Prostate gland (tissue), 2 donors: ENCODE measurements around the gene MPP2.

Experiments used
- POLR2A ChIP-seq: fragments of 450-650 bp; IDR thresholded peaks from one replicate; pipeline ENCODE4 v1.6.1; 2016; ENCODE audit warnings: antibody characterized with exemption, mild to moderate bottlenecking
- TF ChIP-seq, protein P1 (sequence below), 4 experiments: fragments of 200-600 bp in 2 of 4; fragments of 450-650 bp in 2 of 4; sonication (generic) in 2 of 4; IDR thresholded peaks; 1 replicate in 3 of 4; 2 replicates in 1 of 4; pipeline ENCODE4 v1.5.1; 2016 to 2019; ENCODE audit warnings: antibody characterized with exemption in 4 of 4, mild to moderate bottlenecking in 2 of 4, moderate library complexity in 2 of 4

DNA sequence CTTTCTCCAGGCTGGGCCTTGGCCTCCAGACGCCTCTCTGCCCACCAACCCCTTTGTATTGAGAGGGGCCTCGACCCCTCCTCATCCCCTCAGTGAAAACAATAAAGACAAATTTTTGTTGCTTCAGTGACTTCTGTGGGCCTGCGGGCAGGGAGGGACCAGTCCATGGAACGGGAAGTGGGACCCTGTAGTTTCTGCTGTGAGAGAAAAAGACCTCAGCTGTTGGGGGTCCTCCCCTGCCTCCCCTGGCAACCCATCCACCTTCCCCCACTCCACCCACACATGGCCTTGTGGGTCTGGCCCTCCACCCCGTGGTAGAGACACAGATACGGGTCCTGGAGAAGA, 31.5 kb upstream of the MPP2 start:
- TF ChIP-seq, protein P1, sequence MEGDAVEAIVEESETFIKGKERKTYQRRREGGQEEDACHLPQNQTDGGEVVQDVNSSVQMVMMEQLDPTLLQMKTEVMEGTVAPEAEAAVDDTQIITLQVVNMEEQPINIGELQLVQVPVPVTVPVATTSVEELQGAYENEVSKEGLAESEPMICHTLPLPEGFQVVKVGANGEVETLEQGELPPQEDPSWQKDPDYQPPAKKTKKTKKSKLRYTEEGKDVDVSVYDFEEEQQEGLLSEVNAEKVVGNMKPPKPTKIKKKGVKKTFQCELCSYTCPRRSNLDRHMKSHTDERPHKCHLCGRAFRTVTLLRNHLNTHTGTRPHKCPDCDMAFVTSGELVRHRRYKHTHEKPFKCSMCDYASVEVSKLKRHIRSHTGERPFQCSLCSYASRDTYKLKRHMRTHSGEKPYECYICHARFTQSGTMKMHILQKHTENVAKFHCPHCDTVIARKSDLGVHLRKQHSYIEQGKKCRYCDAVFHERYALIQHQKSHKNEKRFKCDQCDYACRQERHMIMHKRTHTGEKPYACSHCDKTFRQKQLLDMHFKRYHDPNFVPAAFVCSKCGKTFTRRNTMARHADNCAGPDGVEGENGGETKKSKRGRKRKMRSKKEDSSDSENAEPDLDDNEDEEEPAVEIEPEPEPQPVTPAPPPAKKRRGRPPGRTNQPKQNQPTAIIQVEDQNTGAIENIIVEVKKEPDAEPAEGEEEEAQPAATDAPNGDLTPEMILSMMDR (IDR thresholded peaks at IDR 0.05): no peak
- no peak for TF ChIP-seq POLR2A
